NCI-H2081 treated with DMSO at 0.1 percent for 48 hours (cell line): ENCODE measurements around the gene KANSL1L.

ENCODE experiments used
- DNase-seq: peaks from one replicate; lab custom pipeline; 2025; lab: John Stamatoyannopoulos, UW

The KANSL1L gene

GRCh38 chr2:210000464-210001324 lies 170.5 kb downstream of the KANSL1L start:
- DNase-seq, result no peak

GRCh38 chr2:209998596-209998995 lies 172.6 kb downstream of the KANSL1L start:
- no peak for DNase-seq

GRCh38 chr2:209993968-209994367 lies 177.2 kb downstream of the KANSL1L start:
- DNase-seq, result no peak

GRCh38 chr2:209990838-209991237 lies 180.4 kb downstream of the KANSL1L start:
- DNase-seq, result no peak

- DNase-seq, result no peak
Measured at GRCh38 chr2:209988010-209988409, 183.2 kb downstream of the KANSL1L start.

- DNase-seq, result no peak
Measured at GRCh38 chr2:209986415-209986814, 184.8 kb downstream of the KANSL1L start.

GRCh38 chr2:209985874-209986273 lies 185.3 kb downstream of the KANSL1L start:
- no peak for DNase-seq

- DNase-seq, result no peak
Measured at GRCh38 chr2:209984291-209984690, 186.9 kb downstream of the KANSL1L start.

GRCh38 chr2:209977386-209978239 lies 193.6 kb downstream of the KANSL1L start:
- DNase-seq, result no peak

GRCh38 chr2:209976698-209977385 lies 194.4 kb downstream of the KANSL1L start:
- no peak for DNase-seq

GRCh38 chr2:209974576-209974975 lies 196.6 kb downstream of the KANSL1L start:
- DNase-seq, result no peak

GRCh38 chr2:209973328-209973727 lies 197.9 kb downstream of the KANSL1L start:
- no peak for DNase-seq
